Heart left ventricle (tissue), 16 donors: Measurements from ENCODE around the gene FUS. TPM values are rescaled to one million over a fixed set of nuclear protein-coding genes. Genes with fewer than 3 reads are reported as not detected.
A peak's percentile ranks its signal among the peaks of the same experiment; 100 is the strongest.

Experiments
- ATAC-seq, 4 donors: fragments of 200-7000 bp; cut with Tn5 transposase; one replicate each; pipeline ENCODE4 v1.9.1; 2020 to 2022; ENCODE audit warnings: moderate library complexity in 4 of 4, mild to moderate bottlenecking in 3 of 4, moderate number of reproducible peaks in 1 of 4
- DNase-seq, 5 donors: peaks; one replicate each; pipeline ENCODE4 v3.0.0-alpha.2; 2020
- H3K27ac ChIP-seq, 12 donors: fragments of 200-600 bp; sonication (generic) in 4 of 12; one replicate each; pipeline versions ENCODE4 v1.5.0 to v1.8.0; 2016 to 2022; ENCODE audit warnings: mild to moderate bottlenecking in 2 of 12
- H3K27me3 ChIP-seq, 9 donors: fragments of 200-600 bp; sonication (generic) in 2 of 9; one replicate each; pipeline versions ENCODE4 v1.5.1 to v1.8.0; 2016 to 2022; ENCODE audit warnings: mild to moderate bottlenecking in 3 of 9
- H3K36me3 ChIP-seq, 9 donors: fragments of 200-600 bp; sonication (generic) in 2 of 9; one replicate each; pipeline versions ENCODE4 v1.5.0 to v1.8.0; 2018 to 2022; ENCODE audit warnings: mild to moderate bottlenecking in 2 of 9
- H3K4me1 ChIP-seq, 12 donors: fragments of 200-600 bp; sonication (generic) in 4 of 12; one replicate each; pipeline versions ENCODE4 v1.5.0 to v1.8.0; 2016 to 2022; ENCODE audit warnings: mild to moderate bottlenecking in 3 of 12
- H3K4me3 ChIP-seq, 12 donors: fragments of 200-600 bp; sonication (generic) in 4 of 12; one replicate each; pipeline versions ENCODE4 v1.5.0 to v1.8.0; 2017 to 2022; ENCODE audit warnings: mild to moderate bottlenecking in 9 of 12, moderate library complexity in 4 of 12
- H3K9me3 ChIP-seq, 12 donors: fragments of 200-600 bp; sonication (generic) in 4 of 12; one replicate each; pipeline versions ENCODE4 v1.5.0 to v1.8.0; 2016 to 2022; ENCODE audit warnings: mild to moderate bottlenecking in 1 of 12
- POLR2A ChIP-seq, 2 donors: fragments of 450-650 bp; IDR thresholded peaks; one replicate each; pipeline ENCODE4 v1.6.1; 2017; ENCODE audit warnings: antibody characterized with exemption in 2 of 2, mild to moderate bottlenecking in 2 of 2, moderate library complexity in 2 of 2
- WGBS, 4 donors: extraction: QIAGEN DNeasy Blood & Tissue Kit in 2 of 4; methylation state at CpG; one replicate each; pipeline versions ENCODE4 v1.1.5 to v1.1.7; 2013 to 2018; 5-methylcytosine and 5-hydroxymethylcytosine counted together
- intact Hi-C, 10 donors: fragments of 100-400 bp; cut with DNase I; formaldehyde crosslinking; loops; one replicate each; pipeline versions ENCODE4 v1.11.1 to v1.14.2; 2022
- polyA plus RNA-seq, 2 donors: library from polyadenylated mRNA; stranded (reverse); fragments of 200-250 nt; gene quantifications; one replicate each; pipeline ENCODE4 v1.2.3, GENCODE V29; 2013
- total RNA-seq, 9 donors: library from RNA; depleted of rRNA in 2 of 9; stranded (reverse); fragments of >200 nt in 2 of 9; fragmentation: NEBNext Ultra II Directional in 3 of 9; extraction: Animal tissue kit (Norgen Biotek cat#: 25700) in 3 of 9; gene quantifications; one replicate each; pipeline versions ENCODE4 v1.1.0 to v1.2.4, GENCODE V29; 2016 to 2023
- TF ChIP-seq, protein P1 (sequence below), 12 donors: fragments of 200-600 bp; sonication (generic) in 4 of 12; IDR thresholded peaks; one replicate each; pipeline versions ENCODE4 v1.5.0 to v1.8.0; 2018 to 2022; ENCODE audit warnings: antibody characterized with exemption in 12 of 12, mild to moderate bottlenecking in 5 of 12
- donor health status: ischemic (EF 13 %, LVEDD 7.1; RV severe dilation, severe dysfunction).
- donor health status: healthy with polysubstance abuse.
- donor health status: DM: no; HTN: yes; CAD: no.
- donor health status: DM: no; HTN: no; CAD: no.
- donor health status: ischemic (EF 25% LVEDD 6.9; RV normal size, moderate dysfunction).
- donor health status: ischemic (EF 25% LVEDD 5.7; RV mildly dilated, moderate dysfunction).
- donor health status: healthy.
- donor health status: DM: yes; HTN: yes; CAD: no.
- donor health status: ischemic (EF 35%, LVEDD 5.7; RV mildly dilated, moderate dysfunction).
- donor health status: nonischemic (EF 11% LVEDD 7.7; RV severe dilation, severe dysfunction).
- donor health status: DM: yes; HTN: yes; CAD: no.
- donor health status: PGD.
- donor health status: ischemic (EF 29% LVEDD 5.4; RV normal size, mild dysfunction).
- donor health status: nonischemic (EF 23%, LVEDD 6.1; RV moderate dilation, normal function).

FUS gene
- total and polyA plus RNA-seq, 11 donors, result 20.3 to 213 (median 127) TPM

DNA sequence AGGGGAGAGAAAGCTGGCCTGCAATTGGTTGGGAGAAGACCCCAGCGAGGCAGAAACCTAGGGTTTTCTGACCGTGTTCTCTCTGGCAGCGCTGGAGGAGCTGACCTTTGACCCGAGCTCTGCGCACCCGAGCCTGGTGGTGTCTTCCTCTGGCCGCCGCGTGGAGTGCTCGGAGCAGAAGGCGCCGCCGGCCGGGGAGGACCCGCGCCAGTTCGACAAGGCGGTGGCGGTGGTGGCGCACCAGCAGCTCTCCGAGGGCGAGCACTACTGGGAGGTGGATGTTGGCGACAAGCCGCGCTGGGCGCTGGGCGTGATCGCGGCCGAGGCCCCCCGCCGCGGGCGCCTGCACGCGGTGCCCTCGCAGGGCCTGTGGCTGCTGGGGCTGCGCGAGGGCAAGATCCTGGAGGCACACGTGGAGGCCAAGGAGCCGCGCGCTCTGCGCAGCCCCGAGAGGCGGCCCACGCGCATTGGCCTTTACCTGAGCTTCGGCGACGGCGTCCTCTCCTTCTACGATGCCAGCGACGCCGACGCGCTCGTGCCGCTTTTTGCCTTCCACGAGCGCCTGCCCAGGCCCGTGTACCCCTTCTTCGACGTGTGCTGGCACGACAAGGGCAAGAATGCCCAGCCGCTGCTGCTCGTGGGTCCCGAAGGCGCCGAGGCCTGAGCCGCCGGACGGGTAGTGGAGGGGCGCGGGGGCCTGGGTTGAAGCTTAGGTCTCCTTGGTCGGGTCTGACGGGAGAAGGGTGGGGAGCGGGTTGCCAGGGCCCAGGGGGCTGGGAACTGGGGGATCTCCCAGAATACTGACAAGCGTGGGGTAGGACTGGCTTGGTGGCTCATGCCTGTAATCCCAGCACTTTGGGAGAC lies 44.4 kb downstream of the FUS start:
- ATAC-seq, result no peak
- Histone ChIP-seq H3K9me3 (no peaks in the 10 kb centered on the region), H3K36me3 (no peaks in the 10 kb centered on the region), H3K27ac (no peak overlapping the region), H3K4me3 (no peak overlapping the region), H3K27me3 (peaks cover 0 to 8% (median 0%) of the 10 kb centered on the region in 9 donors), H3K4me1 (peaks cover 0 to 12% (median 2%) of the 10 kb centered on the region in 12 donors)
- intact Hi-C loops, result no loop called here
- DNase-seq, result no peak
- TF ChIP-seq, protein P1, sequence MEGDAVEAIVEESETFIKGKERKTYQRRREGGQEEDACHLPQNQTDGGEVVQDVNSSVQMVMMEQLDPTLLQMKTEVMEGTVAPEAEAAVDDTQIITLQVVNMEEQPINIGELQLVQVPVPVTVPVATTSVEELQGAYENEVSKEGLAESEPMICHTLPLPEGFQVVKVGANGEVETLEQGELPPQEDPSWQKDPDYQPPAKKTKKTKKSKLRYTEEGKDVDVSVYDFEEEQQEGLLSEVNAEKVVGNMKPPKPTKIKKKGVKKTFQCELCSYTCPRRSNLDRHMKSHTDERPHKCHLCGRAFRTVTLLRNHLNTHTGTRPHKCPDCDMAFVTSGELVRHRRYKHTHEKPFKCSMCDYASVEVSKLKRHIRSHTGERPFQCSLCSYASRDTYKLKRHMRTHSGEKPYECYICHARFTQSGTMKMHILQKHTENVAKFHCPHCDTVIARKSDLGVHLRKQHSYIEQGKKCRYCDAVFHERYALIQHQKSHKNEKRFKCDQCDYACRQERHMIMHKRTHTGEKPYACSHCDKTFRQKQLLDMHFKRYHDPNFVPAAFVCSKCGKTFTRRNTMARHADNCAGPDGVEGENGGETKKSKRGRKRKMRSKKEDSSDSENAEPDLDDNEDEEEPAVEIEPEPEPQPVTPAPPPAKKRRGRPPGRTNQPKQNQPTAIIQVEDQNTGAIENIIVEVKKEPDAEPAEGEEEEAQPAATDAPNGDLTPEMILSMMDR (IDR thresholded peaks at IDR 0.05), result no peak
- no peak for TF ChIP-seq POLR2A (IDR thresholded peaks at IDR 0.05)
- WGBS, 4 donors, result 72 to 88% (median 76%) methylated on average over 58 to 80 of the region's 80 CpGs

DNA sequence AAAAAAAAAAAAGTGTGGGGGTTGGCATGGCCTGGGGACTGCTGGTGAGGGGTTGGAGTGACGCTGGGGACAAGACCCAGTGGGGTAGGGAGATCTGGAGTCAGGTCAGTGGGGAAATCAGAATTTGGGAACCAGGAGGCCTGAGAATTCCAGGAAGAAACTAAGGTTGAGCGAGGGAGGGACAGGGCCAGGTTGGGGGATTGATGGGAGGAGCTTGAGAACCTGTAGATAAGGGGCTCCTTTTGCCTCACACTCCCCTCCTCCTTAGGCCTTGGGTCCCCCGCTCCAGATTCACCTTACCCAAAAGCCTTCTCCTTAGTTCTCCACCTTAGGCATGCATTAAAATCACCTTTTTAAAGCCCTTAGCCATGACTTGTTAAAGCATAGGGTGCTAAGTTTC lies 45.3 kb downstream of the FUS start:
- Histone ChIP-seq H3K4me1 (peaks cover 0 to 17% (median 5%) of the 10 kb centered on the region in 12 donors), H3K9me3 (no peaks in the 10 kb centered on the region), H3K27ac (no peak overlapping the region), H3K36me3 (no peaks in the 10 kb centered on the region), H3K4me3 (no peak overlapping the region), H3K27me3 (no peaks in the 10 kb centered on the region)
- TF ChIP-seq, protein P1 (IDR thresholded peaks at IDR 0.05), result no peak
- TF ChIP-seq POLR2A (IDR thresholded peaks at IDR 0.05), result no peak
- DNase-seq (no peak), ATAC-seq (no peak)
- intact Hi-C loops, result no loop called here
- 95 to 97% (median 96%) methylated on average over 3 of the region's 3 CpGs for WGBS, 4 donors

DNA sequence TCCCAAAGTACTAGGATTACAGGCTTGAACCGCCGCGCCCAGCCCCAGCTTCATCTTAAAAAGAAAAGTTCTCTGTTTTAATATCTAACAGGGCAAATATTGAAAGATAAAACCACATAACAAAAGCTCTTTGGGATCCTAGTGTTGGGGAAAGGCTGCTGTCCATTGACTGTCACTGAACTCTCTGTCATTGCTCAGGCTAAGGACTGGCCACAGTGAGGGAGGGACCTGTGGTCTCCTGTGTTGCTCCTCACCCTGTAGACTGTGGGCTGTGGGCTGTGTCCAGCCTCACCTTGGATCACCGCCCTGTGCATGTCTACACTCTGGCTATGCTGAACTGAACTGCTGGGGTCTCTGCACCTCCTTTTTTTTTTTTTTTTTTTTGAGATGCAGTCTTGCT lies 48.3 kb downstream of the FUS start:
- no peaks in the 10 kb centered on the region for H3K9me3 ChIP-seq
- peaks cover 0 to 17% (median 5%) of the 10 kb centered on the region in 12 donors for H3K4me1 ChIP-seq
- 97 to 99% (median 98%) methylated on average over 4 of the region's 4 CpGs for WGBS, 4 donors
- DNase-seq, result no peak
- H3K27me3 ChIP-seq, result no peaks in the 10 kb centered on the region
- no peak for ATAC-seq
- H3K4me3 ChIP-seq, result no peak overlapping the region
- intact Hi-C loops, result no loop called here
- H3K27ac ChIP-seq, result no peak overlapping the region
- H3K36me3 ChIP-seq, result no peaks in the 10 kb centered on the region
- no peak for TF ChIP-seq POLR2A (IDR thresholded peaks at IDR 0.05)
- TF ChIP-seq, protein P1 (IDR thresholded peaks at IDR 0.05), result no peak

DNA sequence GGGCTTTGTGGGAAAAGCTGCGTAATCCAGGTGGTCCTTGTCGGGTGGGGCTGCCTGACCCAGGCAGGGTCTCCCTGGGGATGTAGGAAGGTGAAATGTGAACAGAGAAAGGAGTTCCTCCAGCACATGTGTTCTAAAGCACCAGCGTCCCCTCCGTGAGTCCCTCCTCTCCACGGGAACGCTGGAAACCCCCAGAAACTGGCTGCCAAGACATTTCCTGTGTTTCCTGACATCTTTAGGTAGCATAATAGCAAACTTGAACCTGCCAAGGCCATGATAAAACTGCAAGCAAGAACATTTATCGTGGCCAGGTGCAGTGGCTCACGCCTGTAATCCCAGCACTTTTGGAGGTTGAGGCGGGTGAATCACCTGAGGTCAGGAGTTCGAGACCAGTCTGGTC lies 49.6 kb downstream of the FUS start:
- no peak for TF ChIP-seq POLR2A (IDR thresholded peaks at IDR 0.05)
- TF ChIP-seq, protein P1 (IDR thresholded peaks at IDR 0.05), result no peak
- peak overlapping the region in 3 of 12 donors; percentile 11 to 31 (median 13) for H3K27ac ChIP-seq
- peaks cover 0 to 2% (median 0%) of the 10 kb centered on the region in 12 donors for H3K9me3 ChIP-seq
- intact Hi-C loops, result no loop called here
- ATAC-seq, result no peak
- H3K27me3 ChIP-seq, result no peaks in the 10 kb centered on the region
- peaks cover 0 to 17% (median 5%) of the 10 kb centered on the region in 12 donors for H3K4me1 ChIP-seq
- DNase-seq, result no peak
- 55 to 61% (median 58%) methylated on average over 10 of the region's 10 CpGs for WGBS, 4 donors
- no peak overlapping the region for H3K4me3 ChIP-seq
- H3K36me3 ChIP-seq, result no peaks in the 10 kb centered on the region
